Endothelial cell of umbilical vein (primary cell): ENCODE measurements around the gene LINC00237. TPM values are rescaled to one million over a fixed set of nuclear protein-coding genes. Genes with fewer than 3 reads are reported as not detected.

Experiments used
- BruUV-seq: library from RNA; stranded (reverse); fragments of 400-500 nt; replicated peaks from 2 replicates; lab custom pipeline; 2021; lab: Mats Ljungman, UMichigan
- CTCF ChIA-PET: fragments of 300-600, 350-600 bp; sonication (Branson Sonifier 250); formaldehyde crosslinking; loops from one replicate; lab custom pipeline; 2021; ENCODE audit warnings: antibody characterized with exemption, inconsistent platforms; lab: Charles Lee
- POLR2A ChIA-PET: fragments of 300-600, 350-600 bp; sonication (Branson Sonifier 250); formaldehyde crosslinking; loops from one replicate; lab custom pipeline; 2021; ENCODE audit warnings: antibody characterized with exemption, inconsistent platforms; lab: Charles Lee
- DNase-seq: peaks from one replicate; pipeline ENCODE4 v3.0.0-alpha.2; 2011; ENCODE audit warnings: low read depth, low spot score
- FAIRE-seq: peaks from 2 replicates; lab custom pipeline; 2011; peaks lifted over from hg19 to GRCh38; lab: Jason Lieb, UNC
- H2AFZ ChIP-seq: 2 replicates; pipeline ENCODE4 v1.6.0; 2012; ENCODE audit warnings: low read depth, low read length, control low read depth, inconsistent platforms
- H3K27ac ChIP-seq: 2 replicates; pipeline ENCODE4 v1.5.1; 2011; ENCODE audit warnings: low read depth, mild to moderate bottlenecking, control low read depth, low read length, moderate library complexity; ENCODE audit not compliant: insufficient read depth
- H3K27me3 ChIP-seq, 2 experiments: 2 replicates each; pipeline versions ENCODE4 v1.6.0 to v1.6.1; 2011; ENCODE audit warnings: low read length in 2 of 2, mixed read lengths in 1 of 2; ENCODE audit not compliant: control insufficient read depth in 2 of 2, insufficient read depth in 2 of 2
- H3K36me3 ChIP-seq, 2 experiments: 2 replicates in 1 of 2; 3 replicates in 1 of 2; pipeline ENCODE4 v1.5.1; 2011; ENCODE audit warnings: low read length in 2 of 2, mild to moderate bottlenecking in 1 of 2, moderate library complexity in 1 of 2; ENCODE audit not compliant: control insufficient read depth in 2 of 2, insufficient read depth in 2 of 2; ENCODE audit errors: extremely low read depth in 1 of 2
- H3K4me1 ChIP-seq: 3 replicates; pipeline ENCODE4 v1.5.1; 2011; ENCODE audit warnings: mild to moderate bottlenecking, low read length; ENCODE audit not compliant: control insufficient read depth, insufficient read depth; ENCODE audit errors: extremely low read depth
- H3K4me2 ChIP-seq: 2 replicates; pipeline ENCODE4 v1.6.1; 2011; ENCODE audit warnings: low read length, control low read depth, mixed read lengths; ENCODE audit not compliant: insufficient read depth
- H3K4me3 ChIP-seq, 3 experiments: fragments of 200-600 bp in 1 of 3; sonication (generic), shearing (Covaris generic) in 1 of 3; replicated peaks in 1 of 3; 2 replicates each; pipeline ENCODE4 v1.5.1; 2011 to 2016; ENCODE audit warnings: control low read depth in 3 of 3, low read length in 3 of 3, mild to moderate bottlenecking in 2 of 3, inconsistent platforms in 1 of 3, low read depth in 1 of 3, moderate library complexity in 1 of 3; ENCODE audit not compliant: insufficient read depth in 1 of 3
- H3K79me2 ChIP-seq: 2 replicates; pipeline ENCODE4 v1.6.0; 2012; ENCODE audit warnings: low read length, inconsistent platforms; ENCODE audit not compliant: control insufficient read depth, insufficient read depth
- H3K9ac ChIP-seq: replicated peaks from 2 replicates; pipeline ENCODE3; 2011; ENCODE audit warnings: low read length, control low read depth; ENCODE audit not compliant: insufficient read depth; ENCODE audit errors: extremely low read depth
- H3K9me1 ChIP-seq: replicated peaks from 3 replicates; pipeline ENCODE4 v1.6.0; 2011; ENCODE audit warnings: mild to moderate bottlenecking, low read length; ENCODE audit not compliant: control insufficient read depth, insufficient read depth; ENCODE audit errors: extremely low read depth
- H3K9me3 ChIP-seq: replicated peaks from 2 replicates; pipeline ENCODE4 v1.5.1; 2012; ENCODE audit warnings: low read length, inconsistent platforms; ENCODE audit not compliant: control insufficient read depth, insufficient read depth
- H4K20me1 ChIP-seq: replicated peaks from 2 replicates; pipeline ENCODE3; 2011; ENCODE audit warnings: mild to moderate bottlenecking, low read length; ENCODE audit not compliant: control insufficient read depth, insufficient read depth; ENCODE audit errors: extremely low read depth
- CTCF ChIP-seq, 2 donors: IDR thresholded peaks; 1 replicate in 1 of 2; 2 replicates in 1 of 2; pipeline ENCODE4 v1.5.1; 2011; ENCODE audit warnings: low read length in 2 of 2, mild to moderate bottlenecking in 2 of 2, moderate library complexity in 2 of 2, control low read depth in 1 of 2, inconsistent platforms in 1 of 2, low read depth in 1 of 2; ENCODE audit not compliant: insufficient read depth in 1 of 2; ENCODE audit errors: extremely low read depth in 1 of 2
- FOS ChIP-seq: IDR thresholded peaks from 2 replicates; pipeline ENCODE4 v1.6.1; 2011; ENCODE audit warnings: mild to moderate bottlenecking, low read length, moderate library complexity, borderline replicate concordance; ENCODE audit not compliant: insufficient read depth
- GATA2 ChIP-seq: IDR thresholded peaks from 2 replicates; pipeline ENCODE4 v1.7.0; 2011; ENCODE audit warnings: low read depth, mild to moderate bottlenecking, moderate library complexity, mixed read lengths, low read length; ENCODE audit not compliant: insufficient read length, insufficient read depth
- JUN ChIP-seq: IDR thresholded peaks from 2 replicates; pipeline ENCODE4 v1.6.1; 2011; ENCODE audit warnings: borderline replicate concordance, low read depth; ENCODE audit not compliant: insufficient read length, insufficient read depth
- MAX ChIP-seq: IDR thresholded peaks from 2 replicates; pipeline ENCODE4 v1.6.1; 2011; ENCODE audit not compliant: insufficient read depth, insufficient read length
- MYC ChIP-seq: IDR thresholded peaks from one replicate; pipeline ENCODE4 v1.6.1; 2011; ENCODE audit warnings: mild to moderate bottlenecking, low read depth, low read length
- POLR2A ChIP-seq: IDR thresholded peaks from 2 replicates; pipeline ENCODE4 v1.6.1; 2012; ENCODE audit warnings: low read depth, mild to moderate bottlenecking, control low read depth, low read length
- POLR2AphosphoS5 ChIP-seq: IDR thresholded peaks from 2 replicates; pipeline ENCODE4 v1.6.1; 2012; ENCODE audit warnings: low read depth, mild to moderate bottlenecking, control low read depth, low read length, moderate library complexity; ENCODE audit not compliant: insufficient read depth
- dilution Hi-C: fragments of 300-500 bp; cut with MboI; formaldehyde crosslinking; loops from one replicate; pipeline ENCODE4 v1.15.0; 2019; ENCODE audit warnings: low sequenced_read_pairs; ENCODE audit not compliant: extremely low pct_ligation_motif_present
- intact Hi-C: fragments of 100-400 bp; cut with micrococcal nuclease; formaldehyde crosslinking; loops from one replicate; pipeline ENCODE4 v1.10.0; 2022
- polyA plus RNA-seq, 4 experiments: library from polyadenylated mRNA; depleted of rRNA in 3 of 4; stranded (reverse) in 3 of 4; unstranded in 1 of 4; fragments of >200 nt; gene quantifications; 2 replicates each; pipeline versions ENCODE4 v1.2.1 to v1.2.3, GENCODE V29; 2011 to 2012; ENCODE audit warnings: missing spikeins in 1 of 4
- total RNA-seq: library from RNA; stranded (reverse); gene quantifications from 2 replicates; pipeline ENCODE4 v1.2.3, GENCODE V29; 2021

LINC00237 gene
- total and polyA plus RNA-seq, 2 donors (not counting 3 experiments of a cell fraction or from before 2014, with no cell fraction given): not detected

- no peak overlapping the region for H3K4me3 ChIP-seq
- H3K27me3 ChIP-seq: no peaks in the 10 kb centered on the region
- H3K4me1 ChIP-seq: no peaks in the 10 kb centered on the region
- CTCF ChIA-PET: no interaction called here
- DNase-seq (no peak), FAIRE-seq (no peak)
- no peak overlapping the region for H3K9ac ChIP-seq
- POLR2A ChIA-PET: no interaction called here
- no peak overlapping the region for H3K4me2 ChIP-seq
- TF ChIP-seq FOS: no peak
- TF ChIP-seq POLR2A: no peak
- no peak for TF ChIP-seq JUN
- no peak for TF ChIP-seq CTCF (IDR thresholded peaks at IDR 0.05; ENCODE audit: extremely low read depth in 1 of 2, insufficient read depth in 1 of 2, low read depth in 1 of 2, low read length in 2 of 2)
- no peak for TF ChIP-seq MYC
- no peak for TF ChIP-seq MAX
- no peak for TF ChIP-seq POLR2AphosphoS5
- TF ChIP-seq GATA2: no peak
- H3K27ac ChIP-seq: no peak overlapping the region
- BruUV-seq: no TSS peak
- no peaks in the 10 kb centered on the region for H4K20me1 ChIP-seq
- no peaks in the 10 kb centered on the region for H3K36me3 ChIP-seq
- H2AFZ ChIP-seq: no peak overlapping the region
- H3K79me2 ChIP-seq: no peaks in the 10 kb centered on the region
- H3K9me3 ChIP-seq: no peaks in the 10 kb centered on the region
- dilution Hi-C loops: no loop called here
- H3K9me1 ChIP-seq: no peaks in the 10 kb centered on the region
- intact Hi-C loops: no loop called here
Measured at GRCh38 chr20:21076073-21076472, 30.1 kb downstream of the LINC00237 start.
